Glutamatergic neuron (in vitro differentiated cells): Measurements from ENCODE around the gene CYP51A1. TPM values are rescaled to one million over a fixed set of nuclear protein-coding genes. Genes with fewer than 3 reads are reported as not detected.
"Not testable (repeated sequence)": the region's sequence is repeated elsewhere in the genome, so short reads cannot be mapped to it uniquely, and the experiment has no call there.

Source experiments
- DNase-seq: peaks from one replicate; pipeline ENCODE4 v3.0.0; 2022
- H3K27ac Mint-ChIP-seq: one replicate; pipeline ENCODE4 v1.8.0; 2020; ENCODE audit warnings: mild to moderate bottlenecking, mixed read lengths, inconsistent platforms; ENCODE audit not compliant: unreplicated experiment
- H3K27me3 Mint-ChIP-seq: one replicate; pipeline ENCODE4 v1.8.0; 2020; ENCODE audit warnings: mild to moderate bottlenecking, moderate library complexity, mixed read lengths, inconsistent platforms; ENCODE audit not compliant: unreplicated experiment
- H3K36me3 Mint-ChIP-seq: one replicate; pipeline ENCODE4 v1.8.0; 2020; ENCODE audit warnings: mild to moderate bottlenecking, mixed read lengths, inconsistent platforms; ENCODE audit not compliant: unreplicated experiment
- H3K4me1 Mint-ChIP-seq: one replicate; pipeline ENCODE4 v1.8.0; 2020; ENCODE audit warnings: mild to moderate bottlenecking, low read depth, mixed read lengths, inconsistent platforms; ENCODE audit not compliant: unreplicated experiment
- H3K4me3 Mint-ChIP-seq: one replicate; pipeline ENCODE4 v1.8.0; 2020; ENCODE audit warnings: mild to moderate bottlenecking, mixed read lengths, inconsistent platforms; ENCODE audit not compliant: unreplicated experiment
- H3K9me3 Mint-ChIP-seq: one replicate; pipeline ENCODE4 v1.8.0; 2020; ENCODE audit warnings: mild to moderate bottlenecking, moderate library complexity, mixed read lengths, inconsistent platforms; ENCODE audit not compliant: unreplicated experiment
- CTCF ChIP-seq: fragments of 200-600 bp; sonication (generic); IDR thresholded peaks from one replicate; pipeline ENCODE4 v1.5.0; 2021; ENCODE audit not compliant: partially characterized antibody, unreplicated experiment
- long read RNA-seq: library from polyadenylated mRNA; unstranded; transcript quantifications from one replicate; pipeline ENCODE4 v2.0.0, GENCODE V29; 2020; ENCODE audit not compliant: unreplicated experiment
- total RNA-seq: library from RNA; stranded (reverse); fragmentation: NEBNext Ultra II Directional; extraction: Animal tissue kit (Norgen Biotek cat#: 25700); gene quantifications from one replicate; pipeline ENCODE4 v1.2.1, GENCODE V29; 2021; ENCODE audit not compliant: unreplicated experiment

The CYP51A1 gene
- 207 TPM for total RNA-seq
- long read RNA-seq, transcript CYP51A1-201 (10 exons, 3,210 nt) = major isoform, 80 of 93 reads
- long read RNA-seq, transcript CYP51A1-203 (10 exons, 1,729 nt) = minor isoform, 9 of 93 reads
- long read RNA-seq, partial matches to known transcripts = 1 of 93 reads
- long read RNA-seq, other reads (novel, unspliced or antisense) = 3 of 93 reads

DNA sequence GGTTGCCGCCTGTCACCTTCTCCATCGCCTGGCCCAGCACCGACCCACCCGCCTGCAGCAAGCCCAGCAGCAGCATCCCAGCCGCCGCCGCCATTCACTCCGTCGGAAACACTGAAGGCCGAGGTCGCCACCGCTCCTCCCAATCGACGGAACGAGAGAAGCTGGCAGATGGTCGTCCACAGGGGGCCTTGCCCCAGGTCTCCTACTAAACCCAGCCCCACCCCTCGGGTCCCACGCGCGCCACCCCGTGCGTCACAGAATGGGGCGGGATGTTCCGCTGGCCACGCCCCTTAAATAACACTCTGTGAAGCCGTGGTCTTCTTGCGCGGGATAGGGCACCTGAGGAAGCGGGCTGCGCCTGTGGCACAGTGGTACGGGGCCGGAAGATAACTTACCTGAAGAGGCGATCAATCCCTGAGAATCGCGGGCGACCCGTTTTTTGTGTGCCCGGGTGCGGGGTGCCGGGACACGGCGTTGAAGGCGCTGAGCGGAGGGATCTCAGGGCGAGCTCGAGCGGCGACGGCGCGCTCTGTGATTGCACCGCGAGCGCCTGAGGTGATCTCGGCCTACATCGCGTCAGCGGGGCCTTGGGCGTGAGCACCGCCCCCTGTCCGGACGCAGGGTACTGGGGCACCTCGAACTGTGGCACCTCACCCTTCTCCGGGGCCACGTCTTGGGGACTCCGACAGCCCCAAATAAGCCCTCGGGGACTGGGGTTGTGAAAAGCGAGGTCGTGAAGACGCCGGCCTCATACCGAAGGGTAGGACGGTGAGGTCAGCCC, at the start of gene CYP51A1:
TSS of gene CYP51A1 (minus strand) at position 207 of the 781 bp plus-strand sequence. CDS start at position 94, 113 bp downstream.
- TF ChIP-seq CTCF = no peak
- H3K9me3 Mint-ChIP-seq = peaks cover 18% of the 10 kb centered on the region
- H3K36me3 Mint-ChIP-seq = no peaks in the 10 kb centered on the region
- peak; percentile 94 for DNase-seq
- H3K27ac Mint-ChIP-seq = peak within 1 kb of the TSS; percentile 100
- peaks cover 23% of the 10 kb centered on the region for H3K4me1 Mint-ChIP-seq
- peaks cover 16% of the 10 kb centered on the region for H3K27me3 Mint-ChIP-seq
- peak within 1 kb of the TSS; percentile 97 for H3K4me3 Mint-ChIP-seq

GRCh38 chr7:92178928-92179924, 44.9 kb upstream of the CYP51A1 start, which contains the start of gene LRRD1:
Gene LRRD1 (minus strand): TSS chr7:92179142. CDS start chr7:92165202, 13,940 bp downstream.
- peak; percentile 93 for DNase-seq
- Mint-ChIP-seq H3K27me3 (no peaks in the 10 kb centered on the region), H3K4me1 (no peaks in the 10 kb centered on the region), H3K27ac (peak within 1 kb of the TSS; percentile 70), H3K9me3 (peaks cover 2% of the 10 kb centered on the region), H3K36me3 (no peaks in the 10 kb centered on the region), H3K4me3 (peak within 1 kb of the TSS; percentile 81)
- TF ChIP-seq CTCF = peak; percentile 97

GRCh38 chr7:92177362-92177761, 43.1 kb upstream of the CYP51A1 start:
- Mint-ChIP-seq H3K4me3 (no peak overlapping the region), H3K27me3 (no peaks in the 10 kb centered on the region), H3K9me3 (peaks cover 2% of the 10 kb centered on the region), H3K4me1 (no peaks in the 10 kb centered on the region), H3K36me3 (no peaks in the 10 kb centered on the region), H3K27ac (no peak overlapping the region)
- no peak for DNase-seq
- TF ChIP-seq CTCF = no peak

- H3K27ac Mint-ChIP-seq, DNase-seq, H3K4me1 Mint-ChIP-seq, H3K27me3 Mint-ChIP-seq, H3K4me3 Mint-ChIP-seq, H3K9me3 Mint-ChIP-seq: not testable (repeated sequence)
- H3K36me3 Mint-ChIP-seq = peaks cover 11% of the 10 kb centered on the region
Observed at GRCh38 chr7:92169529-92169928, 35.3 kb upstream of the CYP51A1 start.

- Mint-ChIP-seq H3K4me1 (peaks cover 2% of the 10 kb centered on the region), H3K9me3 (no peaks in the 10 kb centered on the region), H3K4me3 (no peak overlapping the region), H3K36me3 (no peaks in the 10 kb centered on the region), H3K27me3 (no peaks in the 10 kb centered on the region), H3K27ac (no peak overlapping the region)
- DNase-seq = no peak
- TF ChIP-seq CTCF = no peak
Observed at GRCh38 chr7:92161271-92161670, 27.0 kb upstream of the CYP51A1 start.
